Tibial nerve (tissue), 4 donors: ENCODE data around the gene MSL1. TPM values are rescaled to one million over a fixed set of nuclear protein-coding genes. Genes with fewer than 3 reads are reported as not detected.

Experiments
- DNase-seq, 2 donors: peaks; one replicate each; pipeline ENCODE4 v3.0.0-alpha.2; 2019; ENCODE audit warnings: low spot score in 2 of 2
- H3K27ac ChIP-seq, 4 donors: fragments of 200-600 bp; sonication (generic) in 3 of 4; one replicate each; pipeline ENCODE4 v1.5.1; 2017 to 2019; ENCODE audit warnings: mild to moderate bottlenecking in 1 of 4
- H3K27me3 ChIP-seq, 2 donors: fragments of 200-600 bp; sonication (generic) in 1 of 2; one replicate each; pipeline versions ENCODE4 v1.5.1 to v1.6.0; 2017 to 2019
- H3K36me3 ChIP-seq, 3 donors: fragments of 200-600 bp; sonication (generic); one replicate each; pipeline ENCODE4 v1.5.1; 2018 to 2019
- H3K4me1 ChIP-seq, 4 donors: fragments of 200-600 bp; sonication (generic) in 3 of 4; one replicate each; pipeline ENCODE4 v1.5.1; 2017 to 2019
- H3K4me3 ChIP-seq, 4 donors: fragments of 200-600 bp; sonication (generic) in 3 of 4; one replicate each; pipeline ENCODE4 v1.5.1; 2017 to 2019; ENCODE audit warnings: mild to moderate bottlenecking in 1 of 4, moderate library complexity in 1 of 4
- H3K9me3 ChIP-seq, 4 donors: fragments of 200-600 bp; sonication (generic) in 3 of 4; one replicate each; pipeline ENCODE4 v1.5.1; 2017 to 2019
- CTCF ChIP-seq, 5 experiments: fragments of 200-600 bp in 3 of 5; fragments of 450-650 bp in 2 of 5; sonication (generic) in 3 of 5; IDR thresholded peaks; one replicate each; pipeline ENCODE4 v1.5.1; 2016 to 2019; ENCODE audit warnings: antibody characterized with exemption in 5 of 5, mild to moderate bottlenecking in 3 of 5, moderate library complexity in 2 of 5
- EP300 ChIP-seq, 2 donors: sonication (generic); formaldehyde crosslinking; IDR thresholded peaks; one replicate each; pipeline ENCODE4 v1.6.1; 2017; ENCODE audit warnings: antibody characterized with exemption in 2 of 2, mild to moderate bottlenecking in 1 of 2
- POLR2A ChIP-seq, 2 donors: fragments of 450-650 bp; IDR thresholded peaks; one replicate each; pipeline ENCODE4 v1.6.1; 2017; ENCODE audit warnings: antibody characterized with exemption in 2 of 2, mild to moderate bottlenecking in 2 of 2, moderate library complexity in 2 of 2
- WGBS, 2 donors: methylation state at CpG; one replicate each; pipeline ENCODE4 v1.1.5; 2018; 5-methylcytosine and 5-hydroxymethylcytosine counted together
- total RNA-seq, 4 donors: library from RNA; depleted of rRNA; stranded (reverse); fragments of >200 nt; gene quantifications; one replicate each; pipeline ENCODE4 v1.1.0, GENCODE V29; 2016

Gene MSL1
- 100 to 1,000 TPM in 3 of 4 donors, 10 to 100 TPM in 1; 78.0 to 113 (median 107) TPM for total RNA-seq

- peak; percentile 82 to 85 for DNase-seq
- Histone ChIP-seq H3K4me1 (peaks cover 0 to 46% (median 22%) of the 10 kb centered on the region in 4 donors), H3K27me3 (no peaks in the 10 kb centered on the region), H3K36me3 (peaks cover 0 to 12% (median 0%) of the 10 kb centered on the region in 3 donors), H3K4me3 (peak within 1 kb of the TSS; percentile 71 to 100 (median 81)), H3K27ac (peak within 1 kb of the TSS; percentile 98 to 100 (median 98)), H3K9me3 (no peaks in the 10 kb centered on the region)
- TF ChIP-seq EP300 (IDR thresholded peaks at IDR 0.05) = peak; percentile 71 to 93
- peak; percentile 44 to 73 for TF ChIP-seq POLR2A (IDR thresholded peaks at IDR 0.05)
- TF ChIP-seq CTCF (IDR thresholded peaks at IDR 0.05) = peak in 2 of 5 experiments; percentile 13 to 22
- WGBS, 2 donors = 1% methylated on average over 62 to 78 of the region's 82 CpGs
Measured at GRCh38 chr17:40121181-40122135, at the start of gene MSL1. MSL1 (plus strand) TSS chr17:40121971; CDS start chr17:40122613, 642 bp downstream.

GRCh38 chr17:40072040-40072734 is 49.6 kb upstream of the MSL1 start:
- Histone ChIP-seq H3K27me3 (no peaks in the 10 kb centered on the region), H3K4me1 (peaks cover 17 to 99% (median 95%) of the 10 kb centered on the region in 4 donors), H3K9me3 (no peaks in the 10 kb centered on the region), H3K36me3 (peaks cover 0 to 15% (median 0%) of the 10 kb centered on the region in 3 donors), H3K4me3 (peak overlapping the region in 3 of 4 donors; percentile 5 to 16 (median 16)), H3K27ac (peak overlapping the region; percentile 94 to 98 (median 96))
- 6 to 7% methylated on average over 14 to 18 of the region's 19 CpGs for WGBS, 2 donors
- TF ChIP-seq EP300 (IDR thresholded peaks at IDR 0.05) (peak; percentile 59 to 84), CTCF (IDR thresholded peaks at IDR 0.05) (peak in 1 of 5 experiments; percentile 9), POLR2A (IDR thresholded peaks at IDR 0.05) (no peak)
- DNase-seq = peak; percentile 77 to 79

- Histone ChIP-seq H3K4me1 (peaks cover 17 to 98% (median 90%) of the 10 kb centered on the region in 4 donors), H3K36me3 (peaks cover 0 to 21% (median 0%) of the 10 kb centered on the region in 3 donors), H3K9me3 (no peaks in the 10 kb centered on the region), H3K27ac (peak overlapping the region; percentile 94 to 98 (median 96)), H3K27me3 (no peaks in the 10 kb centered on the region), H3K4me3 (peak overlapping the region in 2 of 4 donors; percentile 5 to 16)
- no peak for DNase-seq
- TF ChIP-seq POLR2A (IDR thresholded peaks at IDR 0.05) = no peak
- TF ChIP-seq CTCF (IDR thresholded peaks at IDR 0.05) = no peak
- TF ChIP-seq EP300 (IDR thresholded peaks at IDR 0.05) = no peak
- 23 to 30% methylated on average over 8 of the region's 8 CpGs for WGBS, 2 donors
Measured at GRCh38 chr17:40072735-40073346, 48.9 kb upstream of the MSL1 start.

- H3K36me3 ChIP-seq = peaks cover 0 to 28% (median 0%) of the 10 kb centered on the region in 3 donors
- no peaks in the 10 kb centered on the region for H3K9me3 ChIP-seq
- TF ChIP-seq EP300 (IDR thresholded peaks at IDR 0.05) (no peak), POLR2A (IDR thresholded peaks at IDR 0.05) (no peak), CTCF (IDR thresholded peaks at IDR 0.05) (no peak)
- H3K27me3 ChIP-seq = no peaks in the 10 kb centered on the region
- 52 to 54% methylated on average over 7 of the region's 7 CpGs for WGBS, 2 donors
- DNase-seq = no peak
- peak overlapping the region; percentile 94 to 98 (median 96) for H3K27ac ChIP-seq
- peaks cover 17 to 93% (median 83%) of the 10 kb centered on the region in 4 donors for H3K4me1 ChIP-seq
- peak overlapping the region in 1 of 4 donors; percentile 5 for H3K4me3 ChIP-seq
Measured at GRCh38 chr17:40073454-40074174, 48.2 kb upstream of the MSL1 start.
